LoVo (cell line): ENCODE data around the gene TTI1.

Experiments used
- DNase-seq: peaks from one replicate; pipeline ENCODE4 v3.0.0-alpha.2; 2016; ENCODE audit warnings: low spot score

The TTI1 gene

DNA sequence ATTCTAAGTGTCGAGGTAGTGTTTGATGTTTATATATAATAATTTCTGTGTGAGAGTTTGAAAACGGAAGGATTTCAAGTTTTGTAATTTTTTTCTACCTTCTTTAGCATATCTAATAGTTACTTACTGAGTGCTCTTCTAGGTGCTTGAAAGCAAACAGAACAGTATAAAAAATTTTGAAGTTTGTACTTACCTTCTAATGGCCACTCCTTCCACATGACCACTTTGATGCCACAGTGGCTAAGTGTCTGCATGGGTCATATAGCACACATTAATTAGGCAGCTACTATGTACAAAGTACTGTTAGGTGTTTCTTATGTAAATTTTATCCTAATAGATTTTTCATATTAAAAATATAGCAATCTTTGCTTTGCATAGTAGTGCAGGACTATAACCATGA, 21.4 kb upstream of the TTI1 start:
- DNase-seq, result no peak

DNA sequence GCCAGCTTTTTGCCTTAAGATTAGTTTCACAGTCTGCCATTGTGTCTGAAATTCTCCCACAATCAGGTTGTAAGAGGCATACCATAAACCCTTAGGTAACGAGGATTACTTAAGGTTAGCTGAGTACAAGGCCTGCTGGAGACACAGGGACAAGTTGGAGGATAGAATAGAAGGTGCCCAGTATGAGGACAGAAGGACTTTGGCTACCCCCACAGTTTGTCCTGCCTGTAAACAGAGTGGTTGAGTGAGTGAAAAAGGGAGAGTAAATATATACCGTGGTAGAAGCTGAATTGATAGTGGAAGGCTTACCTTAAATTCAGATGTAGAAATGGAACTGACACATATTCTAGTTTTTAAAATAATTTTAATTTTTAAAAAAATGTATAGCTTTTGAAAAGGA, 19.6 kb upstream of the TTI1 start:
- DNase-seq, result no peak

DNA sequence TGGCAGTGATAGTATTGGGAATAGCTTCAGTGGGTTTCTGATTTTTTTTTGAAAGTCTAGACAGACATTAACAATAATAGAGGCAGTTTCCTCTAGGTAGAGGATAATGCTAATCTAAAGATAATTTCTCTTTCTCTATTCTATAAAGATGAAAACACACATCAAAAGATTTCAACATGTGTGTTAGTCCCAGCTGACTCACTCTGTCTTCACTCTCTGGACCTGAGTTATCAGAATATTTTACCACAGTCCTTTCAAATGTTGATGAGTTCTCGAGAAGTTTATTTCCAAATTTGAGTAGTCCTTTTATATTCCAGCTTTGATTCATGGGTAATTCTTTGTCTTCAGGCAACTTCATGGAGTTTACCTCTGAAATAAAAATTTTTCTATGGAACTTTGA, 17.4 kb upstream of the TTI1 start:
- no peak for DNase-seq

DNA sequence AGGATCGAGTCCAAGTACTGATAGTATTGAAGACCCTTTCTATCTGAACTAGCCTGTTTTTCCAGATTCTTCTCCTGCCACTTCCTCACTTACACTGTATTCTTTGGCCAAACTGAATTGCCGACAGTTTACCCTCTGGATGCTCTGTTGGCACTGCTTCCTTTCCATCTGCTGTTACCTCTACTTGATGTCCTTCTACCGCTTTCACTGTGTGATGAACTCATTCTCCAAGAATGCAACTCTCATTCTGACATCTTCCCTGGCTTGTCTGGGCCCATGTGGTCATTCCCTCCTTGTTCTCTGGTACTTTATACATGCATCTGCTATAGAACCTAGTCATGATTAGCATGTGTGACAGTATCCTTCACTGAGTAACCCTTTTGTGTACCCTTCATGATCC, 16.5 kb upstream of the TTI1 start:
- no peak for DNase-seq

DNA sequence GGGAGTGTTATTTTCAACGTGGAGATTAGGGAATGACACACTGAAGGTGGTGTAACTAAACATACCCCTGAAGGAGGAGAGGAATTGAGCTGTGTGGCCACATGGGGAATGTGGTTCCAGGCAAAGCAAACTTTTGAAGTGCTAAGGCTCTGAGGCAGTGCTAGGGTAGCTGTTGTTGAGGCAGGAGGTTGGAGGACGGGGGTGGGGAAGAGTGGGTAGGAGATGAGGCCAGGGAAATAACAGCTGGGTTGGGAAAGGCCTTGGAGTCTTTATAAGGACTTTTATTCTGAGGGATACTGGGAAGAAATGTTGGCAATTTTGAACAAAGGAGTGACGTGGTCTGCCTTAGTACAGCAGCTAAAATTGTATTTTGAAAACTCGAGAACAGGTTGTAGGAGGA, 13.3 kb upstream of the TTI1 start:
- no peak for DNase-seq

DNA sequence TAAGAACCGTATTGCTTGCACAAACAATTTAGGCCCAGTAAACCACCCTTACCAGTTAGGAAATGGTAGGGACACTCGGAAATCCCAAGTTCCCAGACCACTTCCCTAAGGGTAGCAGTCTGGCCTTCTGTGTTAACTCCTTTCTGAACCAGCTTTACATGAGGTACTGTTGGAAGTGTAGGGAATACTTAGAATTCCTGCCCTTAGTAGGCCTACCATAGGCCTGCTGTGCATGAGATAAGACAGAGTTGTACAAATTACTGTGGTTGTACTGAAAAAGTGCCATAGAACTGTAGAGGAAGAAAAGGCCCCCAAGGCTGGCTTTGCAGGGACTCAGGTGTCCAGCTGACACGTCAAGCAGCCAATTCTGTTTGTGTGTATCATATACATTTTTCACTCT, 11.4 kb upstream of the TTI1 start:
- DNase-seq, result no peak

DNA sequence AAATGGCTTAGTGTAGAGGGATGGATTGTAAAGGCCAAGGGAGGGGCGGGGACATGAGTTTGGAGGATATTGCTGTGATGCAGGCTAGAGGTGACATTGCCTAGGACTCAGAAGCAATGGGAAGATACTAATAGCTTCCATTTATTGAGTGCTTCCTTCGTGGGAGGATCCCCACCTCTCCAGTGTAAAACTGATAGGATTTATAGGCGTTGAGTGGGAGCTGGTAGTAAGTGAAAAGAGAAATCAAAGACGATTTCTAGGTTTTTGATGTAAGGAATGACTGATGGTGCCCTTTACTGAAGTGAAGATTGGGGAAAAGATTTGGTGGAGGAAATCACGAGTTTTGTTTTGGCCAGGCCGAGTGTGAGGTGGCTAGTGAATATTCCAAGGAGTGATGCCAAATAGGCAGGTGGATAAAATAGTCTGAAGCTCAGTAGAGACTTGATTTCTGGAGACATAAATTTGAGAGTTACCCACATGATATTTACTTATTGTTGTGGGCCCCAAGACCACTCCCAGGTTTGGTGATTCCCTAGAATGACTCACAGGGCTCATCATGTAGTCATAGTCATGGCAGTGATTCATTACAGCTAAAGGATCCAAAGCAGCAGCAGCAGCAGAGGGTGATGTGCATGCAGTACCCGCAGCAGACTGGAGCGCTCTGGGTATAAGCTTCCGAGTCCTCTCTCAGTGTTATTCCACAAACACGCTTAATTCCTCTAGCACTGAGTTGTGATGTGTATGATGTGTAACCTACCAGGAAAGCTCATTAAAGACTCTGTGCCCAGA, 10.4 kb upstream of the TTI1 start:
- DNase-seq, result no peak

DNA sequence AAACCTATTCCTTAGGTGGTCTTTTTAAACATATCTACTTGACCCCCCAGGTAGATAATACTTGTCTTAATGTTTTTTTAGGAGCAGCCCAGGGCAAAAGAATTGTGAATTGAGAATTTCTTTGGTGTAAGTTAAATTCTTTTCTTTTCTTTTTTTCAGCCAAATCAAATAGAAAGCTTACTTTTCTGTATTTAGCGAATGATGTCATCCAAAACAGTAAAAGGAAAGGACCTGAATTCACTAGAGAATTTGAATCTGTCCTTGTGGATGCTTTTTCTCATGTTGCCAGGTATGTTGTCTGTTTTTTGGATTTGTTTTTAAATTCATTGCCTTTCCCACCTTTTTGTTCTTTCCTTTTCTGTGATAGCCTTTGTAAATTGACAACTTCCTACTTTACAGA, 7.0 kb upstream of the TTI1 start:
- DNase-seq, result no peak

DNA sequence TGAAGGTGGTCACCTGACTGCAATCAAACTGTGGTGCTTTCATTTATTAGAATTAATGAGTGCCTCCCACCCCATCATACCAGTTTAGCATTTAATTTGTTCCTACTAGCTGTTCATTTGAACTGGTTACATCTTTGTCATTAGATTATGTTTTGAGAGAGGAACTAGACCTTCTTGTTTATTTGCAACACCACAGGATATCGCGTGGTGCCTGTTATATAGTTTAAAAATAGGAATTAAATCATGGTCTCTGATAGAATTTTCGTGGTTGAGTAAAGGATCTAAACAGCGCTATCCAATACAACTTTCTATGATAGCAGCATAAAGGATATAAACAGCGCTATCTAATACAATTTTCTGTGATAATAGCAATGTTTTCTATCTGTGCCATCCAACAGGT, 3.1 kb upstream of the TTI1 start:
- no peak for DNase-seq

DNA sequence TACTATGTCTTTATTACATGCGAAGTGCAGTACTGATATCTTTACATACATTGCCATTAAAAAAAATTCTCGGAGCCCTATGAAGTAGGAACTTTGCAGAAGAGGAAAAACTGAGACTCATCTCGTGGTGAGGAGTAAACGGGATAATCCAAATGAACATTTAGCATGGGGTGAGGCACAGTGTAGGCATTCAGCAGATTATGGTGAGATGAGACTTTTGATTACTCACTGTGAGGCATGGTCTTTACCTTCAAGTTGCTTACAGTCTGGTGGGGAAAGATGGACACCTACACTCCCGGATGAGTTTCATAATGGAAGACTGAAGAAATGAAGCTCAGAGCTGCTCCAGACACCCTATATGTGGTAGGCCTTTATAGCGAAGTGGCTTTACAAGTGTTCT, 1.7 kb upstream of the TTI1 start:
- DNase-seq, result no peak

DNA sequence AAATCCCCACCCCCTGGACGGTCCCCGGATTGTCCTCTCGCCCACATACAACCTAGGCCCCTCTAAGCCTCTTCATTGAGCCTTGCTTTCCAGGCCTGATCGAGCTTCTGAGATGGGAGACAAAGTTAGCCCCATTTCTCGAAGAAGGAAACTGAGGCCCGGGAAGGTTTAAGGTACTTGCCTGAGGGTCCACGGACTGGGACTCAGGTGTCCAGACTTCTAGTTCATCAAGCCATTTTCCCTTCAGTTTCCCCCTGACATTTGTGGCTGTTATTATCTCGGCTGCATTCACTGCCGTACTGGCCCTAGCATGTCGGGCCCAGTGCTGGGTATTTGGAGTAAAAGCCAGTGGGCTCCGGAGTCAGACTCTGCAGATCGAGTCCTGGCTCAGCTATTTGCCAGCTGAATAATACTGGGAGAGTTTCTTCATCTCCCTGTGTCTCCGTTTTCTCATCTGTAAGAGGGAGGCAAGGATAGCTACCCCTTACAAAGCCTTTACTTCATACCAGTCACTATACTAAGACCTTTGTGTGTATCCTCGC, 923 bp upstream of the TTI1 start:
- no peak for DNase-seq

DNA sequence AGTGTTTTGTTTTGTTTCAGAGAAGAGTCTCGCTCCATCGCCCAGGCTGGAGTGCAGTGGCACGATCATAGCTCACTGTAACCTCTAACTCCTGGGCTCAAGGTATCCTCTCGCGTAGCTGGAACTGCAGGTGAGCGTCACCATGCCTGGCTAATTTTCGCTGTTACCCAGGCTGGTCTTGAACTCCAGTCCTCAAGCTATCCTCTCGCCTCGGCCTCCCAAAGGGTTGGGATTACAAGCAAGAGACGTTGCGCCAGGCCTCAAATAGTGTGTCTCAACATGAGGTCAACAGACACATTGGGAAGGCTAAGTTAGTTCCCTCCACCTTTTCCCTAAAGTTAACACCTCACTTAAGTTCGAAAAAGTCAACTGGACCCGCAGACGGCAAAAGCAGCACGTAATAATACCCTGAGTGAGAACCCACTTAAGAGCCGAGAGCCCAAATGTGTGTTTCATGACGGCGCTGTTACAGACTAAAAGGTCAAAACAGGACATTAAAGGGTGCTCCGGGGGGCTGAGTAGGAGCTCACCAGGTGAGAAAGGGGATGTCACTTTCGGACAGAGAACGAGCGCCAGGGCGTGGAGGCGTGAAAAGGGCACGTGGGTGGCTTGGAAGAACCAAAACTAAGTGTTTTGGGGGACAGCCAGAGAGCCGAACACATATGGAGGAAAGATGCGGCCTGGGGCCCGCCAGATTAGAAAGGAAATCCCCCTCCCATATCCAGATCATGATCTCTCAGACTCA, 499 bp downstream of the TTI1 start:
- no peak for DNase-seq

DNA sequence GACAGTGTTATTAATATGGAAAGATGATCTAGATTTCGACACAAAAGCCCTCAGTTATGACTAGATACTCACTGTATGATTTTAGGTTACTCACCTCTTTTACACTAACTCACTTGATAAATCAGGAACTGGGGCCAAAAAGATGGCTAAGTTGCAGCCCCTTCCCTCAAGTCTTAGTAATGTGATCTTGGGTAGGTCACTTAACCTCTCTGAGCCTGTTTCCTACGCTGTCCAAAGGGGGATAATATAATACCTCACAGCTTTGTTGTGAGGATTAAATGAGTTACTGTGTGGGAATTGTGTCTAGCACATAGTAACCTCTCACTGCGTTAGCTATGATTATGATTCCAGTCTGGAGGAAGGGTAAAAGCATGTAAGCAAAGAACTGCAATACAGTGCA, 1.3 kb downstream of the TTI1 start:
- DNase-seq, result no peak

DNA sequence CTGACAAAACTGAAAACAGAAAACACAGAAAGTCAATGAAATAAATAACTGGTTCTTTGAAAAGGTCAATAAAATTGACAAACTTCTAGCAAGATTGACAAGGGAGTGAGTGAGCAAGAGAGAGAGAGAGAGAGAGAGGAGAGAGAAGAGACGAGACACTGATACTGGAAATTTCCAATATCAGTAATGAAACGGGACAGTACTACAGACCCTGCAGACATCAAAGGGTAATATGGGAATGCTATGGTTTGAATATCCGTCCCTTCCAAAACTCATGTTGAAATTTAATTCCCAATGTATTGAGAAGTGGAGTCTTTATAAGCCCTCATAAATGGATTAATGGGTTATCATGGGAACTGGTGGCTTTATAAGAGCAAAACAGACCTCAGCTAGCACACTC, 3.8 kb downstream of the TTI1 start:
- no peak for DNase-seq

DNA sequence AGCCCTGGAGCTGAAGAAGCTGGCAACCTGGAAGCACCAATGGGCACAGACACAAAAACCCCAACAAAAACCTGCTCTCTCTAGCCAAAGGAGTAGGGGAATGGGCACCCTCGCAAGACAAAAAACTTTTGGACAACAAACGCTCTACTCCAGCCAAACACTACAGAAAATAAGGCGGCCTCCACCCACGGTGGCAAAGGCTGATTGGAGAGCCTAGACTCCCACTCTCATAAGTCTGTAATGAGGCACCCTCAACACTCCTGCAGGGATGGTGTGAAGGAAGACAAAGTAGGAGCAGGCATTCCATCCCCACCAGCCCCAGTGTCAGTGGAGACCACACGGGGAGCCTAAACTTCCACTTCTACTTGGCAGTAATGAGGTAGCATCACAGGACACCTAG, 8.8 kb downstream of the TTI1 start:
- DNase-seq, result no peak

DNA sequence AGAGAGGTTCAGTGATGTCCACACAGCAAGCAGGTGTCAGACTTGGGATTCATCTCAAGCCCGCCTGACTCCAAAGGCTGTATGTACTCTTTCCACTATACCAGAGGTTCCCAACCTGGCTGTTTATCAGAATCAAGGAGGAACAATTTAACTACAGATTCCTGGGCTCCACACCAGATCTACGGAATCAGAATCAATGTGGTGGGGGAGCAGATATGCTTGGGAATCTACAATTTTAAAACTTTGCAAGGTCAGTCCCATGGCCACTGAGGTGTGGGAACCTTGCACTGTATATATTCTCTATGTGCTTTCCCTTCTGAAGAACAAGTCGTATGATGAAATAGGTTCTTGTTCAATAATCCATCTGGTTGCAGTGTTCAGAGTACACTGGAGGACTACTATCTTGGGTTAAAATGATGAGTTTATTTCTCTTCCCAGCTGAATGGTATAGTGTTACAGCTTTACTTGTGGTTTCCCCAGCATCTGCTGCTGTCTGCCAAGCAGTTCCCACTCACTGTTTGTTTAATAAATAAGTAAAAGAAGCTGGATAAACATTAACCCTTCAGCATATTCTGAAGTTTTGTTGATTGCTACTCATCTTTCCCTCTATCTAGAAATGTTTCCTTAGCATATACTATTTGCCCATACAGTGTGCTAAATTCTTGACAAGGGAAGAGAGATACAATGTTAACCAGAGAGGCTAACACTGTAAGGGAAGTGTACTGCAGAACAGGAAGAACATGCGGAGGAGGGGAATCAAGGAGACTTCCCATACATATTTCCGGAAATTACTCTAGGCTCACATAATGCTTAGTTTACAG, 9.9 kb downstream of the TTI1 start:
- DNase-seq, result no peak

DNA sequence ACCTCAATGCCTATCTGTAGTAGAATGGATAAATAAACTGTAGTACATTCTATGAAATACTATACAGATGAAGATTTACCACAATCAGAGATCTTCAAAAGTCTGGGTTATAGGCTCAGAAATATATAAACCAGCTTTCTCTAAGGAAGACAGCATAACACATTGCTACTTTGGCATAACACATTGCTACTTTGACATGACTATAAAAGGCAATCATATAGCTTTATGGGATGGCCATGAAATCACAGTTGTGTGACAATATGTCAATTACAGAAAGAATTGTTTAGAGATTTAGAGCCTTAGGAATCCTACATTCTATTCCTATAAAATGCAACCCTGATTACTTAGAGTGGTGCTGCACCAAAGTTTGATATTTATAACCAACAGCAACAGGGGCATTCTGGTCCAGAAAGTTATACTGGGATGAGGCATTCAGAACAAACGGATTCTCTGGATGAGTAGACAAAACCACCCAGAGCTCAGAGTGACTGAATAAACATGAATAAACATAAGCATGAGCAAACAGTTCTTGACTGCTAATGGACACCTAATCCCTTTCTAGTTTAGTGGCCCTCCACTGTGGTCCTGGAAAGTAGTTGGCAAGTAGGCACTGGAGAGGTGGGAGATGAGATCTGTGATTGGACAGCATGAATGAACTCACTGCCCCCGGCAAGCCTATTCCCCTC, 12.0 kb downstream of the TTI1 start:
- no peak for DNase-seq

DNA sequence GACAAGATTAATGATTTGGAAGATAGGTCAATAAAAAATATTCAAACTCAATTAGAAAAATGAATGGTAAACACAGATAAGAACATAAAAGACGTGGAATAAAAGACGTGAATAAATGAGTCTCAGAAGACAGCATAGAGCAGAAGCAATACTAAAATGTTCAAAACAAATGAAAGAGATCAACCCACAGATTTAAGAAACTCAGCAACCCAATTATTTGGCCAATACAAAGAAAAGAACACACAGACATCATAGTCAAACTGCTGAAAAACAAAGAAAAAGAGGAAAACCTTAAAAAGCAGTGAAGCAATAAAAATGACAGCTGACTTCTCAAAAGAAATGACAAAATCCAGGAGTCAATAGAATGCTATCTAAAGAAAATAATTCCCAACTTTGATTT, 14.9 kb downstream of the TTI1 start:
- DNase-seq, result no peak

DNA sequence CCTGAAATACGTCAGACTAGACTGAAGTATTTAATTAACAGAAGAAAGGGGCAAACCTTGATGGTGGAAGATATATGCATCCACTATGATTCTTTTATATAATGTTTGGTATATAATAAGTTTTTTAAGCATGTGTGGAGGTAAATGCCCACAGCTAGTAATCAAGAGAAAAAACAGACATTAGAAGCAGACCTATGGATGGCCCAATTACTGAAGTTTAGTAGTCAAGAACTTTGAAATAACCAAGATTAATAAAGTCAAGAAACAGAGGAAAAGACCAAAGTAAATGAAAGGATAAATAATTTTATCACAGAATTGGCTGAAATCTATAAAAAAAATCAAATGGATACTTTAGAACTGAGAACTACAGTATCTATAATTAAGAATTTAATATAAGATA, 15.3 kb downstream of the TTI1 start:
- no peak for DNase-seq

DNA sequence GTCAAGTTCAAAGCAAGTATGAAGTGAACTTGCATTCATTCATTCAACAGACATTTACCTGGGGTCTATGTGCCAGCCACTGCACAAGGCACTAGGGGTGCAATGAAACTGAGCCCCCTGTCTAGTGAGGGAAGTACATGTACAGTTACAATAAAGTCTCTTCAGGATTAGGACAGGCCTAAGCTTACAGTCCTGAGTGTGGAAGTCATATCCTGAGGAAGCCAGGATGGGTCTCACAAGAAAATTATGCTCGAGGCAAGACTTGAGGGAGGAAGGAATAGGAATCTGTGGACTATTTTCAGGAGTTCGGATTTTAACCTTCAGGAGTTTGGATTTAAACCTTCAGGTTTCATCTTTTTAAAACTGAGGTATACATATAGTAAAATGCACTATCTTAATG, 19.4 kb downstream of the TTI1 start:
- no peak for DNase-seq

DNA sequence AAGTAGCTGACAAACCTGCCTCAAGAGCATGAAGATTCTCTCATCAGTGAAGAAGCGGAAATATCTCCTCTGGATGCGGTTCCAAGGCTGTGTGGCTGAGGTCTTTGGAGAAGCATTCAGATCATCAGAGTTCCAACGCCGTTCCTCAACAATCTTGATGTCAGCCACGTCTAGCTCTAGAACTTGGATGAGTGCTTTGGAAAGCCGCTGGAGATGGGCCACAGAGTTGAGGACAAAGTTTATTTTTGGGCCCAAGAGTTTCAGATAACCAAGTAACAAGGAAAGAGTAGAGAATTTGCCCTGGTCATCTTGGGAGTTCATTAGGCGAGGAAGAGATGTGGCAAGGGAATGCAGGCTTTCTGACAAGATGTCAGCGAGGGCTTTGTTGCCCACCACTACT, 20.9 kb downstream of the TTI1 start:
- DNase-seq, result no peak

DNA sequence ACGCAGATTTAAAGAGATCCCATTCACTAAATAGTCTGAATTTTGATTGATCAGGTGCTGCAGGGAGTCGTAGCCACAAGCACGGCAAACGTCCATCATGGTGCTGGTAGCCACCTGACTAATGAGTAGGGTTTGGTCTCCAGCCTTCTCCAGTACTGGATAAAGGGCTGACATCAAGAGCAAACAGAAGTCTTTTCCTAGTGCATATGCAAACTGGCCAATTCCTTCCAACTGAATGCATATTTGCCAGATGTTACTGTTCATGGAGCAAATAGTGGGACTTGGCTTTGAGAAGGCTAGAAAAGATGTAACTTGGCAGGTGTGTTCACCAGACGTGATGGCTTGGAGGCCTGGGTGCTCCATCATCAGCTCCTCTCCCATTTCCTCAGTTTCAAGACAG, 21.6 kb downstream of the TTI1 start:
- DNase-seq, result no peak
